ENCODE measurements around the gene CNPPD1. TPM values are rescaled to one million over a fixed set of nuclear protein-coding genes. Genes with fewer than 3 reads are reported as not detected.
A peak's percentile ranks its signal among the peaks of the same experiment; 100 is the strongest.

The CNPPD1 gene
- total and polyA plus RNA-seq, 7 donors = 24.1 to 79.5 (median 38.5) TPM

DNA sequence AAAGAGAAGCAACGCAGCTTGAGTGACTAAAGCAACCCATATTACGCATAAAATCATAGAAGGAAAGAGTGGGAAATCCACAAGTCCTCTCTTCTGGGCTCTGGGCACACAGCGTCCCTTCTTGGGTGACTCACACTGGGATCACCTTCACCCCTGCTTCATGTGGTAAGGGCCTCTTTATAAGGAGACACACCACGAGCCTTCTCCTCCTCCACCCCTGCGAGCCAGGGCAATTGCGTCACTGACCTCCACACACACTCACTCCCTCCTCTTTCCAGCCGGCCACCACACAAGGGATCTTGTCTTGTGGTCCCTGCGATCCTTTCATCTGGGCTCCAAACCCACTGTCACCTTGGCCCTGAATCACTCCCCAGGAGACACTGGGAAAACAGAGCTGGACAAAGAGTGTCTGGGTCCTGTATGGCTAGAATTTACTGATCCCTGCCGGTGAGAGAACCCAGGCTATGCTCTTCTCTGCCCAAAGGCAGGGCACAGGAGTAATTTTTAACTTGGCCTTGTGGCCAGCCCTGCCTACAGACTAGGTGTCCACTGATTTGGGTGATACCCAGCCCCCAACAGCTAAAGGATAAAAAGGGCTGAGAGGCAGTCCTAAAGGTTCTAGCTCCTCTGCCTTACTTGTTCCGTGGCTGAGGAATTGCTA, 51.4 kb downstream of the CNPPD1 start:
- Histone ChIP-seq H3K27me3 (no peaks in the 10 kb centered on the region), H3K4me3 (no peak overlapping the region), H3K27ac (no peak overlapping the region), H3K4me1 (no peaks in the 10 kb centered on the region), H3K9me3 (no peaks in the 10 kb centered on the region), H3K36me3 (no peaks in the 10 kb centered on the region)
- TF ChIP-seq POLR2A (IDR thresholded peaks at IDR 0.05) = no peak
- TF ChIP-seq, protein P1, sequence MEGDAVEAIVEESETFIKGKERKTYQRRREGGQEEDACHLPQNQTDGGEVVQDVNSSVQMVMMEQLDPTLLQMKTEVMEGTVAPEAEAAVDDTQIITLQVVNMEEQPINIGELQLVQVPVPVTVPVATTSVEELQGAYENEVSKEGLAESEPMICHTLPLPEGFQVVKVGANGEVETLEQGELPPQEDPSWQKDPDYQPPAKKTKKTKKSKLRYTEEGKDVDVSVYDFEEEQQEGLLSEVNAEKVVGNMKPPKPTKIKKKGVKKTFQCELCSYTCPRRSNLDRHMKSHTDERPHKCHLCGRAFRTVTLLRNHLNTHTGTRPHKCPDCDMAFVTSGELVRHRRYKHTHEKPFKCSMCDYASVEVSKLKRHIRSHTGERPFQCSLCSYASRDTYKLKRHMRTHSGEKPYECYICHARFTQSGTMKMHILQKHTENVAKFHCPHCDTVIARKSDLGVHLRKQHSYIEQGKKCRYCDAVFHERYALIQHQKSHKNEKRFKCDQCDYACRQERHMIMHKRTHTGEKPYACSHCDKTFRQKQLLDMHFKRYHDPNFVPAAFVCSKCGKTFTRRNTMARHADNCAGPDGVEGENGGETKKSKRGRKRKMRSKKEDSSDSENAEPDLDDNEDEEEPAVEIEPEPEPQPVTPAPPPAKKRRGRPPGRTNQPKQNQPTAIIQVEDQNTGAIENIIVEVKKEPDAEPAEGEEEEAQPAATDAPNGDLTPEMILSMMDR (IDR thresholded peaks at IDR 0.05) = no peak
- no peak for TF ChIP-seq EP300 (IDR thresholded peaks at IDR 0.05)
- no peak for TF ChIP-seq POLR2AphosphoS5 (IDR thresholded peaks at IDR 0.05)
- WGBS, 2 donors = 18 to 75% methylated on average over 10 of the region's 10 CpGs
- intact Hi-C loops (cut with DNase I) = no loop called here
- DNase-seq = peak; percentile 75

GRCh38 chr2:219124381-219125110, 52.2 kb downstream of the CNPPD1 start:
- WGBS, 2 donors = 13 to 52% methylated on average over 4 of the region's 4 CpGs
- intact Hi-C loops (cut with DNase I) = no loop called here
- Histone ChIP-seq H3K36me3 (no peaks in the 10 kb centered on the region), H3K9me3 (no peaks in the 10 kb centered on the region), H3K27me3 (no peaks in the 10 kb centered on the region), H3K4me1 (no peaks in the 10 kb centered on the region), H3K4me3 (no peak overlapping the region), H3K27ac (no peak overlapping the region)
- TF ChIP-seq POLR2AphosphoS5 (IDR thresholded peaks at IDR 0.05) (no peak), POLR2A (IDR thresholded peaks at IDR 0.05) (no peak), EP300 (IDR thresholded peaks at IDR 0.05) (no peak)
- TF ChIP-seq, protein P1 (IDR thresholded peaks at IDR 0.05) = no peak
- no peak for DNase-seq

DNA sequence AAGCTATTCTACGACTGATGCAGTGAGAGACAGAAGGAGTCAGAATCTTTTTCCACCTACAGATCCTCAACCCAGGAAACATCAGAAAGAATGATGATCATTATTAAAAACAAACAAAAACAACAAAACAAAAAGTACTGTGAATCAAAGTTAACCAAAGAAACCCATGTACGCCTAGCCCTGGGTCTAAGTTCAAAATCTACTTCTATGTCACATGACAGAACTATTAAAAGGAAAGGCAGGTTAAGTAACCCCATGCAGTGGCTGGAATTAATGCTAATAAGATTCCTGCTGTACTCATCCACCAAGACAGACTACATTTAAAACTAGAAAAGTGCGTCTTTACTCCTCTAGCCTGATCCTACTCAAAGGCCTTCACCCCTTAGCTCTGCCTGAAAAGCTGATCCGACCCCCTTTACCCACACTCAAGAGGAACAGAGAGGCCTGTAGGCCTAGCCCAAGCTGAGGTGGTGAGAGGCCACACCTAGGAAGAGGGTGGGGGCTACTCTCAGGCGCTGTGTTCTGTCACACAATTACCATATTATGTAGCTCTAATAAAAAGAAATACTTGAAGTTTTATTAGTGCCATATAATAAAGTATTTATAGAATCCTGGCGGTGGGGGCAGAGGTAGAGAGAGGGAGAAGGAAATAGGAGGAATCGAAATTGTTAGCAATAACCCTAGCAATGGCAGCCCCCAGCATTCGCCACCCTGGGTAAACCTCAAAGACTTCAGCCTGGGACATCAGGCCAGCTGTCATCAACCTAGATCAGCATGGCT, 53.2 kb downstream of the CNPPD1 start:
- no peaks in the 10 kb centered on the region for H3K36me3 ChIP-seq
- no peak for TF ChIP-seq POLR2AphosphoS5 (IDR thresholded peaks at IDR 0.05)
- TF ChIP-seq, protein P1 (IDR thresholded peaks at IDR 0.05) = no peak
- no peak for TF ChIP-seq EP300 (IDR thresholded peaks at IDR 0.05)
- no peak for TF ChIP-seq POLR2A (IDR thresholded peaks at IDR 0.05)
- no peaks in the 10 kb centered on the region for H3K9me3 ChIP-seq
- H3K4me1 ChIP-seq = no peaks in the 10 kb centered on the region
- no peak overlapping the region for H3K4me3 ChIP-seq
- no peaks in the 10 kb centered on the region for H3K27me3 ChIP-seq
- DNase-seq = no peak
- WGBS, 2 donors = 27 to 72% methylated on average over 8 of the region's 8 CpGs
- intact Hi-C loops (cut with DNase I) = no loop called here
- H3K27ac ChIP-seq = no peak overlapping the region

DNA sequence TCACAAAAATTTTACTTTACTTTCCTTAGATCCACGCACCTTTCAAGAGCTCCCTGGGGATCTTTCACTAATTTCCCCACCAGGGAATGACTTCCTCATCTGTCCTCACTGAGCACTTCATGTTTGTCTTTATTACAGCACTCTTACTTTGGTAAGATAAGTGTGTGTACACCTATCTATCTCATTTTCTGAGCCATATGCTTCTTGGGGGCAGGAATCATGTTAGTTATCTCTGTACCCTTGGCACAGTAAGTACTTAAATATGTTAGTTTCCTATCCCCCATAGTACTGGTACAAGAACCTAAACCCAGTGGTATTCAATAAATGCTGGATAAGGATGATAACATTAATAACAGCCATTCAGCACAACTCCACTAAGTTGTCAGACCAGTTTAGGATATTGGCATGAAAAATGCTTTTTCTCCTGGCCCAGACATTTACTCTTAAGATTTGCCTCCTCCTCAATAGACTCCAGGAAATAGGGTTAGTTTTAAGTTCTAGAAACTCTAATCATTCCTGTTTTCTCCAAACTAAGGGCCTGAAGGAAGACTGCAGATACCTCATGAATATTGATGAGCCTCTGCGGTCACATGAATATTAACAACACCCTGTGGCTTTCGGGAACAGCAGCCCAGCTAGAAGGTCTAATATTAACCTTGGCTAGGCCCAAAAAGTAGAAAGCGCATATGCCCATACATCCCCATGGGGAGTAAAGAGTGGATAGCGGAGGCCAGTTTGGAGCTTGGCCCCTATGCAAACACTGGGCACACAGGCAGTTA, 54.3 kb downstream of the CNPPD1 start:
- no peaks in the 10 kb centered on the region for H3K9me3 ChIP-seq
- no peaks in the 10 kb centered on the region for H3K36me3 ChIP-seq
- WGBS, 2 donors = 37 to 72% methylated on average over 5 of the region's 5 CpGs
- no peak for TF ChIP-seq POLR2AphosphoS5 (IDR thresholded peaks at IDR 0.05)
- TF ChIP-seq EP300 (IDR thresholded peaks at IDR 0.05) = no peak
- H3K4me3 ChIP-seq = no peak overlapping the region
- intact Hi-C loops (cut with DNase I) = no loop called here
- H3K4me1 ChIP-seq = no peaks in the 10 kb centered on the region
- H3K27me3 ChIP-seq = no peaks in the 10 kb centered on the region
- H3K27ac ChIP-seq = no peak overlapping the region
- no peak for DNase-seq

Other genes starting within 250 kb of the CNPPD1 start
- gene CDK5R2, start 217.3 kb downstream of the CNPPD1 start, total RNA-seq = under 1 TPM in 2 of 4 donors, not detected in 2; 0.14 to 0.36 TPM
- under 1 TPM in 1 of 3 donors, not detected in 2; 0.48 TPM for gene CDK5R2, start 217.3 kb downstream of the CNPPD1 start, polyA plus RNA-seq
- under 1 TPM in 1 of 4 donors, not detected in 3; 0.71 TPM for gene FEV, start 191.7 kb downstream of the CNPPD1 start, total RNA-seq
- gene FEV, start 191.7 kb downstream of the CNPPD1 start, polyA plus RNA-seq = 1 to 10 TPM in 1 of 3 donors, under 1 TPM in 1, not detected in 1; 0.77 to 6.0 TPM
- gene CRYBA2, start 183.5 kb downstream of the CNPPD1 start, total RNA-seq = not detected
- gene CRYBA2, start 183.5 kb downstream of the CNPPD1 start, polyA plus RNA-seq = 10 to 100 TPM in 1 of 3 donors, 1 to 10 TPM in 2; 1.4 to 10.8 (median 5.5) TPM
- not detected for gene CFAP65, start 135.4 kb downstream of the CNPPD1 start, total RNA-seq
- gene CFAP65, start 135.4 kb downstream of the CNPPD1 start, polyA plus RNA-seq = under 1 TPM; under 0.01 to 0.10 (median under 0.01) TPM
- gene IHH, start 116.0 kb downstream of the CNPPD1 start, total RNA-seq = not detected
- gene IHH, start 116.0 kb downstream of the CNPPD1 start, polyA plus RNA-seq = 10 to 100 TPM; 12.9 to 36.1 (median 21.6) TPM
- gene NHEJ1, start 16.1 kb downstream of the CNPPD1 start, total RNA-seq = 10 to 100 TPM; 15.1 to 22.5 (median 18.4) TPM
- gene NHEJ1, start 16.1 kb downstream of the CNPPD1 start, polyA plus RNA-seq = 10 to 100 TPM; 23.6 to 60.1 (median 50.2) TPM
- 1 to 10 TPM in 1 of 4 donors, under 1 TPM in 3; 0.14 to 3.9 (median 0.67) TPM for gene SLC23A3, start 6.9 kb downstream of the CNPPD1 start, total RNA-seq
- 1 to 10 TPM in 2 of 3 donors, under 1 TPM in 1; 0.60 to 6.5 (median 1.6) TPM for gene SLC23A3, start 6.9 kb downstream of the CNPPD1 start, polyA plus RNA-seq
- gene RETREG2, start 1.4 kb upstream of the CNPPD1 start, total RNA-seq = 10 to 100 TPM; 37.3 to 48.2 (median 43.2) TPM
- 10 to 100 TPM; 36.6 to 81.3 (median 43.5) TPM for gene RETREG2, start 1.4 kb upstream of the CNPPD1 start, polyA plus RNA-seq
- 10 to 100 TPM; 26.9 to 55.8 (median 45.6) TPM for gene ZFAND2B, start 29.9 kb upstream of the CNPPD1 start, total RNA-seq
- 100 to 1,000 TPM in 1 of 3 donors, 10 to 100 TPM in 2; 52.4 to 103 (median 95.5) TPM for gene ZFAND2B, start 29.9 kb upstream of the CNPPD1 start, polyA plus RNA-seq
- gene ABCB6, start 42.0 kb upstream of the CNPPD1 start, total RNA-seq = 10 to 100 TPM; 11.8 to 23.0 (median 16.1) TPM
- 10 to 100 TPM in 1 of 3 donors, 1 to 10 TPM in 1, not detected in 1; 4.8 to 39.3 TPM for gene ABCB6, start 42.0 kb upstream of the CNPPD1 start, polyA plus RNA-seq
- 10 to 100 TPM; 28.8 to 32.0 (median 29.8) TPM for gene ATG9A, start 52.7 kb upstream of the CNPPD1 start, total RNA-seq
- gene ATG9A, start 52.7 kb upstream of the CNPPD1 start, polyA plus RNA-seq = 10 to 100 TPM in 2 of 3 donors, 1 to 10 TPM in 1; 7.6 to 40.6 (median 10.2) TPM
- gene ANKZF1, start 52.9 kb upstream of the CNPPD1 start, total RNA-seq = 10 to 100 TPM; 28.1 to 52.6 (median 41.1) TPM
- 10 to 100 TPM in 1 of 3 donors, 1 to 10 TPM in 2; 9.0 to 36.9 (median 9.7) TPM for gene ANKZF1, start 52.9 kb upstream of the CNPPD1 start, polyA plus RNA-seq
- 10 to 100 TPM in 1 of 4 donors, 1 to 10 TPM in 3; 6.9 to 26.0 (median 8.2) TPM for gene GLB1L, start 68.5 kb upstream of the CNPPD1 start, total RNA-seq
- gene GLB1L, start 68.5 kb upstream of the CNPPD1 start, polyA plus RNA-seq = 1 to 10 TPM; 2.1 to 4.3 (median 3.6) TPM
- 10 to 100 TPM; 12.2 to 19.9 (median 18.2) TPM for gene STK16, start 68.6 kb upstream of the CNPPD1 start, total RNA-seq
- 10 to 100 TPM; 45.3 to 61.7 (median 57.1) TPM for gene STK16, start 68.6 kb upstream of the CNPPD1 start, polyA plus RNA-seq
- not detected for gene TUBA4B, start 76.3 kb upstream of the CNPPD1 start, total RNA-seq
- gene TUBA4B, start 76.3 kb upstream of the CNPPD1 start, polyA plus RNA-seq = not detected
- gene TUBA4A, start 77.0 kb upstream of the CNPPD1 start, total RNA-seq = 100 to 1,000 TPM in 1 of 4 donors, 10 to 100 TPM in 3; 47.1 to 109 (median 55.0) TPM
- gene TUBA4A, start 77.0 kb upstream of the CNPPD1 start, polyA plus RNA-seq = 10 to 100 TPM; 74.4 to 95.4 (median 76.9) TPM
- gene DNAJB2, start 102.4 kb upstream of the CNPPD1 start, total RNA-seq = 10 to 100 TPM; 27.4 to 42.1 (median 40.0) TPM
- gene DNAJB2, start 102.4 kb upstream of the CNPPD1 start, polyA plus RNA-seq = 10 to 100 TPM; 56.4 to 73.9 (median 67.3) TPM
- gene PTPRN, start 132.5 kb upstream of the CNPPD1 start, total RNA-seq = 1 to 10 TPM; 1.2 to 8.8 (median 7.9) TPM
- gene PTPRN, start 132.5 kb upstream of the CNPPD1 start, polyA plus RNA-seq = 1 to 10 TPM in 1 of 3 donors, not detected in 2; 3.6 TPM
- gene RESP18, start 155.8 kb upstream of the CNPPD1 start, total RNA-seq = not detected
- not detected for gene RESP18, start 155.8 kb upstream of the CNPPD1 start, polyA plus RNA-seq
- gene DNPEP, start 211.0 kb upstream of the CNPPD1 start, total RNA-seq = 10 to 100 TPM; 43.2 to 62.8 (median 53.1) TPM
- 100 to 1,000 TPM; 108 to 137 (median 132) TPM for gene DNPEP, start 211.0 kb upstream of the CNPPD1 start, polyA plus RNA-seq
- over 10,000 TPM in 3 of 4 donors, 1,000 to 10,000 TPM in 1; 7,366 to 30,562 (median 13,340) TPM for gene DES, start 241.5 kb upstream of the CNPPD1 start, total RNA-seq
- gene DES, start 241.5 kb upstream of the CNPPD1 start, polyA plus RNA-seq = 100 to 1,000 TPM in 2 of 3 donors, 10 to 100 TPM in 1; 35.1 to 264 (median 162) TPM